ENCODE measurements around the gene BCAS3.
A peak's percentile ranks its signal among the peaks of the same experiment; 100 is the strongest.
"Not testable (repeated sequence)": the region's sequence is repeated elsewhere in the genome, so short reads cannot be mapped to it uniquely, and the experiment has no call there.

BCAS3 gene

DNA sequence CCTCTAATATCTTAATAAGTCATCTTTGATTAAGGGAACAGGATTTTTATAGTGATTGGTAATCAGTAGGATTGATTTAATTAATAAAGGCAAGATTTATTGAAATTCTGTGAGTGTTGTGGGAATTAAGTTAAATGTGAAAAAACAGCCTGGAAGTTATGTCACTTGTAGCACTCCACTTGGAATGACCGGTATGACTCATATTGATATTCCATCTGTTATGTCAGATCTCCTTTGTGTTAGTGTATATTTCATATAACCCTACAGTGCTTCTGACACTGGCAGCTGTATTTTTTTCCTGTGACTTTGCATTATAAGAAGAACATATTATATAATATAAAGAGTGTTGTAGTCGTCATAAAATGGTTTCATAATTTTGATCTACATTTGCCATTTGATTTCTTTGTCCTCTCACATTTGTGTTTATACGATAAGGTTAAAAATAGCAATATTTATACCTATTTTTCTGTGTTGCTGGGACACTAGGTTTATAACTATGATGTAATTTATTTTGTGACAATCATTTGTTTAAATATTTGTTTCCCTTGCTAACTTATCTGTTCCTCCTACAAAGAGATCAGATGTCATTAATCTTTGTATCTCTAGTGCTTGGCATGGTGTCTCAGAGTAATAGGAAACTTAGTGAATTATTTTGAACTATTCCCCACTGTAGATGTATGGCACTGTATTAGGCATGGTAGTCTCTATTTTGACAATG is 249.0 kb downstream of the BCAS3 start:
- no peak for DNase-seq

GRCh38 chr17:60933739-60934138 is 256.1 kb downstream of the BCAS3 start:
- no peak for DNase-seq

- peak in 2 of 56 donors; percentile 4 for DNase-seq
Observed at GRCh38 chr17:60934723-60935122, 257.1 kb downstream of the BCAS3 start.

DNA sequence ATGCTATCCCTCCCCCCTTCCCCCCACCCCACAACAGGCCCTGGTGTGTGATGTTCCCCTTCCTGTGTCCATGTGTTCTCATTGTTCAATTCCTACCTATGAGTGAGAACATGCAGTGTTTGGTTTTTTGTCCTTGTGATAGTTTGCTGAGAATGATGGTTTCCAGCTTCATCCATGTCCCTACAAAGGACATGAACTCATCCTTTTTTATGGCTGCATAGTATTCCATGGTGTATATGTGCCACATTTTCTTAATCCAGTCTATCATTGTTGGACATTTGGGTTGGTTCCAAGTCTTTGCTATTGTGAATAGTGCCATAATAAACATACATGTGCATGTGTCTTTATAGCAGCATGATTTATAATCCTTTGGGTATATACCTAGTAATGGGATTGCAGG is 258.3 kb downstream of the BCAS3 start:
- not testable (repeated sequence) for DNase-seq

GRCh38 chr17:60939318-60939717 is 261.7 kb downstream of the BCAS3 start:
- no peak for DNase-seq

DNA sequence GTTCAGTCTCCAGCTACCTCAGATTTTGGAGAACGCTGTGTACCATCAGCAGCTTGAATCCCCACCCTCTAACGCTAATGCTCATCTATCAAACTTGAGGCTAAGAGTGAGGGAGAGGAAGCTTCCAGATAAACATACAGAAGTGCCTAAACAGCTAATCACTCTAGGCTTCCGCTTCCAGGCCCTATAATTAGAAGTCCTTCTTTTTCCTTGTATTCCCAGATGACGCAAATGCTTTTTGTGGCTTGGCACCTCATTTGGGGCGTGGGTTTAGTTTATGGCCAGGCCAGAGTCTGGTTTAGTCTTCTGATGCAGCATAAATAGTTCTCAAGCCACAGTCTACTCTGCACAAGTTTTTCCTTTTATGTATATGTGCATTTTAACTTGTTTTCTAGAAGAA is 263.4 kb downstream of the BCAS3 start:
- DNase-seq, result no peak

DNA sequence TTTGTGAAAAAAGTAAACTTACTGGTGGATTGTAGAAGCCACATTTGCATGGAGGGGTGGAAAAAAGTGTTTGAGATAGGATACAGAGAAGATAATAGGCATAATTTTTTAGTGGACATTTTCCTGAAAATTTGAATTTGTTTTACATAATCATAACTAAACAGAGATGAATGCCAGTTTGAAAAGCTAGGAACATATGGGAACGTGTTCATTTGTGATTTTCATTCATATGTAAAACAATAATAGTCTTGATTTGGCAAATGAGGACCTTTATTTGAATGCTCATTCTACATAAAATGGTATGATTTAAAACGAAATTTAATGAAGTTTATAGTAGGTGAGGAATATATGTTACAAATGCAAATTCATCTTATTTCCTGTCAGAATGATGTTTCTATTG is 263.9 kb downstream of the BCAS3 start:
- DNase-seq, result no peak

DNA sequence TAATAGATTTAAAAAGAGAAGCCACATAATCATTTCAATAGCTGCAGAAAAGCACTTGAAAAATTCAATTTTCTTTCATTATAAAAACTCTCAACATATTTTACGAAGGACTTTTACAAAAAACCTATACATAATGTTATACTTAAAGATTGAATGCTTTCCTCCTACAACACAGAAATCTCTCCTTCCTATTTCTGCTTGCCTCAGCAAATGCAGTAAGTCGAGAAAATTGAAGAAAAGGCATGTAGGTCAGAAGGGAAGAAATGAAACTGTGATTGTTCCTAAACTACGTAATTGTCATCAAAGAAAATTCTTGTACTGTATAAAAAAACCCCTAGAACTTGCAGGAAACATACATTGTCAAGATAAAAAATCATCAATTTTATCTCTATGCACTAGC is 267.1 kb downstream of the BCAS3 start:
- no peak for DNase-seq

- no peak for DNase-seq
Observed at GRCh38 chr17:60947100-60947499, 269.4 kb downstream of the BCAS3 start.

DNA sequence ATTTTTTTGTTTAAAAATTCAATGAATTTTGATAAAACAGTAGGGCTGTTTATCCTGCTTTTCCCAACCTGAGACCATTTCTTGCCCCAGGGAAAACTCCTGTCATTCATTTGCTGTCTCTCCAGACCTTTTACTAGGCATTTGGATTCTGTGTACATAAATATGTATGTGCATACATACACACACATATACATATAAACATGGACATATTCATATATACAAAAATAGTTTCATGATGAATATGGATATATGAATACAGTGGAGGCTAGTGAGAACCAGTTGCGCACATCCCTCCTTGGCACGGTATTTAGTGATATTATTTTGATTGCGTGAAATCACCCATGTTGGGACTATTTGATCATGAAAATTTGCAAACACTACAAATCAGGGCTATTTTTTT is 269.9 kb downstream of the BCAS3 start:
- no peak for DNase-seq

DNA sequence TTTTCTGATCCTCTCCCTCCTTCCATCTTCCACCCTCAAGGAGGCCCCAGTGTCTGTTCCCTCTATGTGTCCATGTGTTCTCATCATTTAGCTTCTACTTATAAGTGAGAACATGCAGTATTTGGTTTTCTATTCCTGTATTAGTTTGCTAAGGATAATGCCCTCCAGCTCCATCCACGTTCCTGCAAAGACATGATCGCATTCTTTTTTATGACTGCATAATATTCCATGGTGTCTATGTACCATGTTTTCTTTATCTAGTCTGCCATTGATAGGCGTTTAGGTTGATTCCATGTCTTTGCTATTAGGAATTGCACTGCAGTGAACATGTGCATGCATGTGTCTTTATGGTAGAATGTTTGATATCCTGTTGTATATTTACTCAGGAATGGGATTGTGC is 275.1 kb downstream of the BCAS3 start:
- no peak for DNase-seq

DNA sequence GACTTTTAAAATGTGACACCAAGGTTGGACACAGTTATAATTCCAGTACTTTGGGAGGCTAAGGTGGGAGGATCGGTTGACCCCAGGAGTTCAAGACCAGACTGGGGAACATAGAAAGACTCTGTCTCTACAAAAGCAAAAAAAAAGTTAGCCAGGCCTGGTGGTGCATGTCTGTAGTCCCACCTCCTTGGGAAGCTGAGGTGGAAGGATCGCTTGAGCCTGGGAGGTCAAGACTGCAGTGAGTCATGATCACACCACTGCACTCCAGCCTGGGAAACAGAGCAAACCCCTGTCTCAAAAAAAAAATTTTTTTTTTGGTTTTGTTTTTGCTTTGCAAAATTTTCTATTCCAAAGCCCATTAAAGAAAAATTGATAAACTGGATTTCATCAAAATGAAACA is 281.4 kb downstream of the BCAS3 start:
- DNase-seq, result no peak

DNA sequence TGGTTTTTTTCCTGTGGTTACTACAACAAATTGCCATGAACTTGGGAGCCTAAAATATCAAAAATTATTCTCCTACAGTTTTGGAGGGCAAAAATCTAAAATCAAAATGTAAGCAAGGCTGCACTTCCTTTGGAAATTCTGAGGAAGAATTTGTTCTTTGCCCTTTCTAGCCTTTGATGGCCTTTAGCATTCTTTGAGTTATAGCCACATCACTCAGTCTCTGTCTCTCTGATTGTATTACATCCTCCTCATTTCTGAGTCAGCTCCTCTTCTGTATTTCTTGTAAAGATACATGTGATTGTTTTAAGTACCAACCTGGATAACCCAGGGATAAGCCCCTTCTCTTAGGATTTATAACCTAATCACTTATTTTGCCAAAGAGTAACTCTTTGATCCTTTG is 282.0 kb downstream of the BCAS3 start:
- no peak for DNase-seq

- no peak for DNase-seq
Observed at GRCh38 chr17:60960398-60961065, 282.9 kb downstream of the BCAS3 start.

DNA sequence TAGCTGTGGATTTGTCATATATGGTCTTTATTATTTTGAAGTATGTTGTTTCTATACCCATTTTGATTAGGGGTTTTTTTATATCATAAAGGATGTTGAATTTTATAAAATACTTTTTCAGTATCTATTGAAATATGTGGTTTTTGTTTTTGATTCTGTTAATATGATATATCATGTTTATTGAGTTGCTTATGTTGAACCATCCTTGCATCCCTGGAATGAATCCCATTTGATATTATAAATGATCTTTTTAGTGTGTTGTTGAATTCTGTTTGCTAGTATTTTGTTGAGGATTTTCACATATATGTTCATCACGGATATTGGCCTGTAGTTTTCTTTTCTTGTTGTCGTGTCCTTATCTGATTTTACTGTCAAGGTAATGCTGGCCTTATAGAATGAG is 286.5 kb downstream of the BCAS3 start:
- DNase-seq, result no peak

DNA sequence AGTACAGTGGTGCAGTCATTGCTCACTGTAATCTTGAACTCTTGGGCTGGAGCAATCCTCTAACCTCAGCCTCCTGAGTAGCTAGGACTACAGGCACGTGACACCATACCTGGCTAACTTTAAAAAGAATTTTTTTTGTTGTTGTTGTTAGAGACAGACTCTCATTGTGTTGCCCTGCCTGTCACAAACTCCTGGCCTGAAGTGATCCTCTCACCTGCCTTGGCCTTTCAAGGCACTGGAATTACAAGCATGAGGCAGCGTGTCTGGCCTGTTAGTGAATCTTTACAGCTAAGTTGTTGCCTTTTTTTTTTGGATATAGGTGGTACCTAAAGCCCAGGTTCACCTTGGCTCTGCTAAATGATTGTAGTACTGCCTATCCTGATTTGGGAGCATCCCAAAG is 290.6 kb downstream of the BCAS3 start:
- no peak for DNase-seq

- DNase-seq, result no peak
Observed at GRCh38 chr17:60969500-60970037, 291.9 kb downstream of the BCAS3 start.

DNA sequence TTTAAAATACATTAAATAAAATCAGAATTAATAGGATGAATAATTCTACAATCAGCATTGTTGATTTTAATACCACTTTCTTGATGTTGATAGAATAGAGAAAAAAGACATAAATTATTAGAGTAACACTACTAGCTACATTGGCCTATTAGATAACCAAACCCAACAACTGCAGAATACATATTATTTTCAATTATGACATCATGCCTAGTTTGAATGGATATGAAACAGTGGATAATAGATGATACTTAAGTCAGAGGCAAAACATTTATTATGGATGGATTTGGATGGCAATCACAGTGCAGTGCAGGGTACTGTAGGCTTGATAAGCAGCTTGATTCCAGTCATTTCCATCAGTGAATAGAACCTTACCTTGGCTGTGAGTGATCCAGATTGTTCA is 293.1 kb downstream of the BCAS3 start:
- no peak for DNase-seq

GRCh38 chr17:60971515-60972369 is 294.1 kb downstream of the BCAS3 start:
- DNase-seq, result no peak

- DNase-seq, result not testable (repeated sequence)
Observed at GRCh38 chr17:60976861-60977260, 299.2 kb downstream of the BCAS3 start.

- DNase-seq, result no peak
Observed at GRCh38 chr17:60989379-60989778, 311.7 kb downstream of the BCAS3 start.

- no peak for DNase-seq
Observed at GRCh38 chr17:60989846-60990245, 312.2 kb downstream of the BCAS3 start.

Measured in nucleus accumbens (tissue), 56 donors.